Loucy (cell line): Measurements from ENCODE around the gene SDK2.

Source experiments
- H2AFZ ChIP-seq: fragments of 200-600 bp; sonication (generic); 2 replicates; pipeline ENCODE4 v1.6.0; 2016; ENCODE audit warnings: antibody characterized with exemption, mild to moderate bottlenecking, low read length, moderate library complexity
- H3F3A ChIP-seq: fragments of 200-600 bp; 2 replicates; pipeline ENCODE4 v1.6.0; 2016; ENCODE audit warnings: antibody characterized with exemption, low read depth, mild to moderate bottlenecking
- H3K27me3 ChIP-seq: fragments of 200-600 bp; sonication (generic); 2 replicates; pipeline ENCODE4 v1.6.1; 2014; ENCODE audit warnings: low read length, mild to moderate bottlenecking; ENCODE audit not compliant: insufficient read depth, poor library complexity, severe bottlenecking
- H3K36me3 ChIP-seq: fragments of 200-600 bp; sonication (generic); 2 replicates; pipeline ENCODE4 v1.6.1; 2016; ENCODE audit warnings: low read length; ENCODE audit not compliant: insufficient read depth
- H3K4me1 ChIP-seq: fragments of 200-600 bp; sonication (generic); 2 replicates; pipeline ENCODE4 v1.5.1; 2014; ENCODE audit warnings: low read length, mild to moderate bottlenecking; ENCODE audit not compliant: insufficient read depth, poor library complexity, severe bottlenecking
- H3K4me2 ChIP-seq: fragments of 200-600 bp; sonication (generic); 2 replicates; pipeline ENCODE4 v1.6.0; 2014; ENCODE audit warnings: antibody characterized with exemption, low read length, low read depth, mild to moderate bottlenecking; ENCODE audit not compliant: poor library complexity, severe bottlenecking
- H3K4me3 ChIP-seq: fragments of 200-600 bp; sonication (generic); 2 replicates; pipeline ENCODE4 v1.5.1; 2014; ENCODE audit warnings: low read length, mild to moderate bottlenecking, mixed read lengths; ENCODE audit not compliant: poor library complexity, severe bottlenecking
- H3K79me2 ChIP-seq: fragments of 200-600 bp; sonication (generic); 2 replicates; pipeline ENCODE4 v1.6.1; 2014; ENCODE audit warnings: low read length; ENCODE audit not compliant: insufficient read depth
- H3K9ac ChIP-seq: fragments of 200-600 bp; sonication (generic); 2 replicates; pipeline ENCODE4 v1.6.0; 2014; ENCODE audit warnings: mild to moderate bottlenecking, low read depth, low read length, moderate library complexity; ENCODE audit not compliant: poor library complexity, severe bottlenecking
- H3K9me2 ChIP-seq: fragments of 200-600 bp; sonication (generic); replicated peaks from 2 replicates; pipeline ENCODE4 v1.6.1; 2016; ENCODE audit warnings: low read depth, low read length, mixed read lengths
- H3K9me3 ChIP-seq: fragments of 200-600 bp; sonication (generic); 2 replicates; pipeline ENCODE4 v1.6.1; 2014; ENCODE audit warnings: mild to moderate bottlenecking, antibody characterized with exemption, low read length, low read depth; ENCODE audit not compliant: insufficient read depth
- H4K20me1 ChIP-seq: fragments of 200-600 bp; sonication (generic); 2 replicates; pipeline ENCODE4 v1.6.0; 2014; ENCODE audit warnings: antibody characterized with exemption, low read length, mild to moderate bottlenecking; ENCODE audit not compliant: insufficient read depth, poor library complexity, severe bottlenecking
- EZH2phosphoT487 ChIP-seq: fragments of 200-600 bp; IDR thresholded peaks from 2 replicates; pipeline ENCODE4 v1.6.1; 2018; ENCODE audit warnings: antibody characterized with exemption, mild to moderate bottlenecking, moderate library complexity, borderline replicate concordance
- TF ChIP-seq, protein P1 (sequence below): fragments of 200-600 bp; sonication (generic); conservative IDR thresholded peaks from 2 replicates; pipeline ENCODE4 v1.5.1; 2014; ENCODE audit warnings: mild to moderate bottlenecking, antibody characterized with exemption, low read length

Gene SDK2

DNA sequence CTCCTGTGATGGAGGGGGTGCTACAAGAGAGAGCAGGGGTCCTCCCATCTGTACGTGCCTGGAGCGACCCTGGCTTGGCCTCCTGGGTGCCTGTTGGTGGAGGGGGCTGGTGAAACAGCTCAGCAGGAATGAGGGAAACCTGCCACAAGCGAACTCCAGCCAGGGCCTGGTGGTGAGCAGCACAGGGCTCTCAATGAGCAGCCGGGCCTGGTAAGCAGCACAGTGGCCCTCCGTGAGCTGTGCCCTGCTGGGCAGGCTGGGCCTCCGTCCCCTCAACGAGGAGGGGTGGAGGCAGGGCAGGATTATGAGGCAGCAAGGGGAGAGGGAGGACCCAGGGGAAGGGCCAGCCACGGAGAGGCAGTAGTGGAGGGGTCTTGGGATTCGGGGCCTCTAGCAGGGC, 101.9 kb downstream of the SDK2 start:
- Histone ChIP-seq H3K4me3 (no peak overlapping the region), H3K27me3 (no peaks in the 10 kb centered on the region)
- TF ChIP-seq, protein P1, sequence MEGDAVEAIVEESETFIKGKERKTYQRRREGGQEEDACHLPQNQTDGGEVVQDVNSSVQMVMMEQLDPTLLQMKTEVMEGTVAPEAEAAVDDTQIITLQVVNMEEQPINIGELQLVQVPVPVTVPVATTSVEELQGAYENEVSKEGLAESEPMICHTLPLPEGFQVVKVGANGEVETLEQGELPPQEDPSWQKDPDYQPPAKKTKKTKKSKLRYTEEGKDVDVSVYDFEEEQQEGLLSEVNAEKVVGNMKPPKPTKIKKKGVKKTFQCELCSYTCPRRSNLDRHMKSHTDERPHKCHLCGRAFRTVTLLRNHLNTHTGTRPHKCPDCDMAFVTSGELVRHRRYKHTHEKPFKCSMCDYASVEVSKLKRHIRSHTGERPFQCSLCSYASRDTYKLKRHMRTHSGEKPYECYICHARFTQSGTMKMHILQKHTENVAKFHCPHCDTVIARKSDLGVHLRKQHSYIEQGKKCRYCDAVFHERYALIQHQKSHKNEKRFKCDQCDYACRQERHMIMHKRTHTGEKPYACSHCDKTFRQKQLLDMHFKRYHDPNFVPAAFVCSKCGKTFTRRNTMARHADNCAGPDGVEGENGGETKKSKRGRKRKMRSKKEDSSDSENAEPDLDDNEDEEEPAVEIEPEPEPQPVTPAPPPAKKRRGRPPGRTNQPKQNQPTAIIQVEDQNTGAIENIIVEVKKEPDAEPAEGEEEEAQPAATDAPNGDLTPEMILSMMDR, result no peak
- TF ChIP-seq EZH2phosphoT487, result no peak

DNA sequence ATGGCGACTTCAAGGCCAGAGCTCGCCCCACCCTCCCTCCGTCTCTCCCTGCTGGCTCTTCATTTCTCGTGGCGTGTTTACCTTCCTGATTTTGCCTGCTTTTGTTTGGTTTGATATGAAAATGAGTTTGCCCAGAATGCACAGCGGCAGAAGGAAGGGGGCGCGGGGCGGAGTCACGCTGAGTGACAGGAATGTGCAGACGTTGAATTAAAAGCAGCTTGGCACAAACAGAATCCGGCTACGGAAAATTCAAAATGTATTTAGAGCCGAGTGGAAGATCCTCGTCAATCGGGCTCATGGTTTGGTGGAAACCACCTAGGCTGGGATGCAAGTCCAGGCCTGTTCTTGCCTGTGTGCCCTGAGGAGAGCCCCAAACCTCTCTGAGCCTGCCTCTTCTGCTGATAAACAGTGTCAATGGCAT, 102.7 kb downstream of the SDK2 start:
- Histone ChIP-seq H3K9me3 (no peaks in the 10 kb centered on the region), H3K4me1 (peaks cover 5% of the 10 kb centered on the region), H2AFZ (no peak overlapping the region), H3K4me2 (no peak overlapping the region), H3K9me2 (no peaks in the 10 kb centered on the region), H4K20me1 (no peaks in the 10 kb centered on the region), H3F3A (no peaks in the 10 kb centered on the region), H3K36me3 (peaks cover 2% of the 10 kb centered on the region; the same call in 1 of the 2 replicates), H3K27me3 (no peaks in the 10 kb centered on the region), H3K79me2 (peaks cover 11% of the 10 kb centered on the region; the same call in 1 of the 2 replicates), H3K9ac (no peak overlapping the region), H3K4me3 (no peak overlapping the region)
- no peak for TF ChIP-seq EZH2phosphoT487
- TF ChIP-seq, protein P1, result no peak

More for the DNA sequence above, 101.9 kb downstream of the SDK2 start:
- Histone ChIP-seq H3K4me2 (no peak overlapping the region), H3K9ac (no peak overlapping the region), H2AFZ (no peak overlapping the region), H3K9me2 (no peaks in the 10 kb centered on the region), H3K4me1 (peaks cover 12% of the 10 kb centered on the region), H3F3A (no peaks in the 10 kb centered on the region), H4K20me1 (no peaks in the 10 kb centered on the region), H3K79me2 (peaks cover 11% of the 10 kb centered on the region; the same call in 1 of the 2 replicates), H3K36me3 (peaks cover 2% of the 10 kb centered on the region; the same call in 1 of the 2 replicates), H3K9me3 (no peaks in the 10 kb centered on the region)

DNA sequence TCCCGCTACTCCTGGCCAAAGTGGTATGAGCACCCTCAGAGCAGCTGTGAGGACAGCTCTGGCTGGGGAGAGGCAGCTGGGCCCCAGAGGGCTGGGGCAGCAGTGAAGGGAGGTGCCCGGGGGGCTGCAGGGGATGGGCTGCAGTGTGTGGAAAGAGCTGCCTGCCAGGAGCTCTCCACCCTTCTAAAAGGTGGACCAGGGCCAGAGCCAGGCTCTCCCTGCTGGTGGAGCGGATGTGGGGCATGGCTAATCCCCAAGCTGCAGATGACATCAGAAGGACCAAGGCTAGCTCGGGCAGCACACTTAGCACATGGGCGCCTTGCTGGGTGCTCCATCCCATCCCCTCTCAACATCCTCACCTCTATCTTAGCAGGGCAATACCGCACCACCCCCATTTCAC, 103.1 kb downstream of the SDK2 start:
- Histone ChIP-seq H3K9me3 (no peaks in the 10 kb centered on the region), H3K9ac (no peak overlapping the region), H3K36me3 (peaks cover 2% of the 10 kb centered on the region; the same call in 1 of the 2 replicates), H3F3A (no peaks in the 10 kb centered on the region), H3K9me2 (no peaks in the 10 kb centered on the region), H3K79me2 (peaks cover 11% of the 10 kb centered on the region; the same call in 1 of the 2 replicates), H3K4me3 (no peak overlapping the region), H2AFZ (no peak overlapping the region), H3K27me3 (no peaks in the 10 kb centered on the region), H3K4me1 (peaks cover 4% of the 10 kb centered on the region), H3K4me2 (no peak overlapping the region), H4K20me1 (no peaks in the 10 kb centered on the region)
- TF ChIP-seq EZH2phosphoT487, result no peak
- TF ChIP-seq, protein P1, result no peak
